Activated CD8-positive, alpha-beta memory T cell treated with anti-CD3 and anti-CD28 coated beads, Interleukin-2, amount 50 U/mL, for 24 hours (primary cell): ENCODE measurements around the gene CABLES1.
"Not testable (repeated sequence)": the region's sequence is repeated elsewhere in the genome, so short reads cannot be mapped to it uniquely, and the experiment has no call there.

Experiments used
- DNase-seq: peaks from one replicate; pipeline ENCODE4 v3.0.0-alpha.2; 2020; ENCODE audit errors: extremely low read depth

The CABLES1 gene

GRCh38 chr18:23109163-23109562, 26.1 kb upstream of the CABLES1 start:
- not testable (repeated sequence) for DNase-seq

GRCh38 chr18:23113576-23113975, 21.7 kb upstream of the CABLES1 start:
- no peak for DNase-seq

- no peak for DNase-seq
These were observed 21.0 kb upstream of the CABLES1 start for GRCh38 chr18:23114171-23114881.

- DNase-seq: no peak
These were observed 20.4 kb upstream of the CABLES1 start for GRCh38 chr18:23114911-23115310.

- no peak for DNase-seq
These were observed 19.6 kb upstream of the CABLES1 start for GRCh38 chr18:23115683-23116096.

GRCh38 chr18:23121133-23121532, 14.2 kb upstream of the CABLES1 start:
- no peak for DNase-seq

- no peak for DNase-seq
These were observed 12.7 kb upstream of the CABLES1 start for GRCh38 chr18:23122334-23123229.

- no peak for DNase-seq
These were observed 8.8 kb upstream of the CABLES1 start for GRCh38 chr18:23126376-23127056.

GRCh38 chr18:23127090-23127489, 8.2 kb upstream of the CABLES1 start:
- no peak for DNase-seq

GRCh38 chr18:23129355-23130002, 5.8 kb upstream of the CABLES1 start:
- no peak for DNase-seq

- peak; percentile 13 for DNase-seq
These were observed 3.5 kb upstream of the CABLES1 start for GRCh38 chr18:23131693-23132319.

- DNase-seq: no peak
These were observed 1.2 kb upstream of the CABLES1 start for GRCh38 chr18:23133860-23134779.

GRCh38 chr18:23135550-23136325, 453 bp downstream of the CABLES1 start:
- DNase-seq: no peak

GRCh38 chr18:23136326-23137096, 1.2 kb downstream of the CABLES1 start:
- DNase-seq: no peak

GRCh38 chr18:23137097-23137635, 1.9 kb downstream of the CABLES1 start:
- DNase-seq: no peak

GRCh38 chr18:23137788-23138216, 2.5 kb downstream of the CABLES1 start:
- no peak for DNase-seq

- DNase-seq: no peak
These were observed 3.2 kb downstream of the CABLES1 start for GRCh38 chr18:23138471-23138870.
